GM12878 (cell line): ENCODE results near the gene ZBTB21. TPM values are rescaled to one million over a fixed set of nuclear protein-coding genes. Genes with fewer than 3 reads are reported as not detected.
A peak's percentile ranks its signal among the peaks of the same experiment; 100 is the strongest.

Source experiments
- ASH2L ChIP-seq: fragments of 300-600, 200-600 bp; sonication (generic); IDR thresholded peaks from 2 replicates; pipeline ENCODE4 v1.6.1; 2017; ENCODE audit warnings: low read depth, mild to moderate bottlenecking, borderline replicate concordance
- ATF2 ChIP-seq: IDR thresholded peaks from 2 replicates; pipeline ENCODE4 v1.6.1; 2012; ENCODE audit warnings: low read length, inconsistent platforms
- BCL3 ChIP-seq: IDR thresholded peaks from 2 replicates; pipeline ENCODE4 v1.6.1; 2011; ENCODE audit warnings: borderline replicate concordance, low read depth, mild to moderate bottlenecking, moderate library complexity, low read length; ENCODE audit not compliant: insufficient read depth, poor library complexity, severe bottlenecking
- BHLHE40 ChIP-seq, 2 experiments: fragments of 450-650 bp in 1 of 2; IDR thresholded peaks; 2 replicates each; pipeline ENCODE4 v1.6.1; 2011 to 2017; ENCODE audit warnings: low read depth in 2 of 2, borderline replicate concordance in 1 of 2, improper control_type of control experiment in 1 of 2, low read length in 1 of 2, mild to moderate bottlenecking in 1 of 2
- CHD4 ChIP-seq: fragments of 200-600 bp; sonication (generic); IDR thresholded peaks from 2 replicates; pipeline ENCODE4 v1.6.1; 2016; ENCODE audit warnings: mild to moderate bottlenecking
- E2F4 ChIP-seq: IDR thresholded peaks from 2 replicates; pipeline ENCODE4 v1.6.1; 2012; ENCODE audit warnings: low read depth, low read length, improper control_type of control experiment
- IRF4 ChIP-seq: IDR thresholded peaks from 2 replicates; pipeline ENCODE4 v1.6.1; 2011; ENCODE audit warnings: low read depth, low read length
- MAX ChIP-seq: IDR thresholded peaks from 2 replicates; pipeline ENCODE4 v1.6.1; 2012; ENCODE audit warnings: low read depth, low read length, improper control_type of control experiment
- NR2C2 ChIP-seq: IDR thresholded peaks from 2 replicates; pipeline ENCODE4 v1.6.1; 2011; ENCODE audit warnings: borderline replicate concordance, low read depth; ENCODE audit not compliant: control insufficient read depth, insufficient read length
- RBBP5 ChIP-seq: fragments of 200-600 bp; sonication (generic); conservative IDR thresholded peaks from 2 replicates; pipeline ENCODE4 v1.6.1; 2016
- SMARCA5 ChIP-seq: fragments of 450-650 bp; IDR thresholded peaks from 2 replicates; pipeline ENCODE4 v1.6.1; 2017; ENCODE audit warnings: mild to moderate bottlenecking
- SREBF2 ChIP-seq: IDR thresholded peaks from 2 replicates; pipeline ENCODE4 v1.6.1; 2012; ENCODE audit warnings: mild to moderate bottlenecking, low read length
- TCF3 ChIP-seq: IDR thresholded peaks from 2 replicates; pipeline ENCODE4 v1.6.1; 2012; ENCODE audit warnings: low read depth, mild to moderate bottlenecking, low read length, borderline replicate concordance; ENCODE audit not compliant: insufficient read depth
- ZBED1 ChIP-seq: IDR thresholded peaks from 2 replicates; pipeline ENCODE4 v1.6.1; 2016; ENCODE audit warnings: borderline replicate concordance
- ZBTB11 ChIP-seq: fragments of 450-650 bp; formaldehyde crosslinking; IDR thresholded peaks from 2 replicates; pipeline ENCODE4 v1.5.0; 2022; ENCODE audit warnings: mild to moderate bottlenecking, missing genetic modification characterization
- ZNF687 ChIP-seq: fragments of 450-650 bp; IDR thresholded peaks from 2 replicates; pipeline ENCODE4 v1.6.1; 2017; ENCODE audit warnings: mild to moderate bottlenecking, moderate library complexity
- polyA plus RNA-seq, 11 experiments: library from polyadenylated mRNA; depleted of rRNA in 4 of 11; unstranded in 6 of 11; stranded (reverse) in 5 of 11; fragments of >200 nt; fragmentation: Nextera tagmentation in 4 of 11; fragmentation: Illumina TruSeq in 1 of 11; extraction: Ambion mirVana in 4 of 11; extraction: Trizol in 1 of 11; gene quantifications; 1 replicate in 1 of 11; 2 replicates in 10 of 11; pipeline versions ENCODE4 v1.2.1 to v1.2.3, GENCODE V29; 2011 to 2016; ENCODE audit warnings: inconsistent platforms in 2 of 11, missing spikeins in 2 of 11, low read depth in 1 of 11
- total RNA-seq, 4 experiments: library from RNA; depleted of rRNA in 3 of 4; stranded (reverse); fragments of >200 nt in 3 of 4; fragmentation: Illumina TruSeq in 1 of 4; extraction: Trizol in 1 of 4; gene quantifications; 2 replicates each; pipeline versions ENCODE4 v1.2.1 to v1.2.3, GENCODE V29; 2013 to 2021

ZBTB21 gene
- total and polyA plus RNA-seq, 10 of the 15 experiments (the other 5 are each of a cell fraction or from before 2014, with no cell fraction given) = 1.8 to 21.6 (median 10.6) TPM

GRCh38 chr21:42002421-42002958 is 7.7 kb downstream of the ZBTB21 start (continued):
- TF ChIP-seq RBBP5 (no peak), ASH2L (peak; percentile 77; the same call in 1 of the 2 replicates), ATF2 (no peak), ZBTB11 (CRISPR knock-in tag) (no peak), BHLHE40 (IDR thresholded peaks at IDR 0.05; ENCODE audit: borderline replicate concordance in 1 of 2, low read depth in 2 of 2, low read length in 1 of 2) (peak; percentile 51 to 78), SMARCA5 (no peak), CHD4 (no peak), SREBF2 (no peak), ZBED1 (no peak), E2F4 (no peak), MAX (no peak), IRF4 (peak; percentile 97), TCF3 (0 out of 2 replicates have a peak, but pooled peaks have one; percentile 21), ZNF687 (peak; percentile 36; the same call in 1 of the 2 replicates), NR2C2 (no peak), BCL3 (peak; percentile 85)
